GM12864 (cell line): ENCODE results near the gene XPNPEP2.

ENCODE experiments used
- DNase-seq: peaks from one replicate; pipeline ENCODE4 v3.0.0-alpha.2; 2011; ENCODE audit warnings: low read depth
- H3K4me3 ChIP-seq: 2 replicates; pipeline ENCODE4 v1.5.1; 2011; ENCODE audit warnings: mild to moderate bottlenecking, low read depth, low read length, control low read depth
- CTCF ChIP-seq: IDR thresholded peaks from 2 replicates; pipeline ENCODE4 v1.5.1; 2011; ENCODE audit warnings: low read depth, mild to moderate bottlenecking, moderate library complexity, low read length, control low read depth, inconsistent platforms; ENCODE audit errors: missing control alignments

The XPNPEP2 gene

GRCh38 chrX:129738466-129739308, at the start of gene XPNPEP2:
XPNPEP2 (plus strand) TSS chrX:129738979; CDS start chrX:129739214, 235 bp downstream.
- no peak for TF ChIP-seq CTCF
- H3K4me3 ChIP-seq, result no peak within 1 kb of the TSS

GRCh38 chrX:129689796-129690195, 49.0 kb upstream of the XPNPEP2 start:
- no peak for DNase-seq
- no peak for TF ChIP-seq CTCF
- no peak overlapping the region for H3K4me3 ChIP-seq

More at GRCh38 chrX:129738466-129739308, at the start of gene XPNPEP2:
- DNase-seq, result no peak

- no peak for TF ChIP-seq CTCF
- no peak for DNase-seq
- H3K4me3 ChIP-seq, result no peak overlapping the region
Measured at GRCh38 chrX:129690435-129690834, 48.3 kb upstream of the XPNPEP2 start.

- TF ChIP-seq CTCF, result no peak
Measured at GRCh38 chrX:129693354-129693753, 45.4 kb upstream of the XPNPEP2 start.

GRCh38 chrX:129694805-129695204, 44.0 kb upstream of the XPNPEP2 start:
- DNase-seq, result no peak
- no peak for TF ChIP-seq CTCF
- H3K4me3 ChIP-seq, result no peak overlapping the region

More at GRCh38 chrX:129693354-129693753, 45.4 kb upstream of the XPNPEP2 start:
- no peak overlapping the region for H3K4me3 ChIP-seq
- no peak for DNase-seq

GRCh38 chrX:129695535-129695934, 43.2 kb upstream of the XPNPEP2 start:
- H3K4me3 ChIP-seq, result no peak overlapping the region
- DNase-seq, result no peak
- no peak for TF ChIP-seq CTCF

- no peak for TF ChIP-seq CTCF
- H3K4me3 ChIP-seq, result no peak overlapping the region
- no peak for DNase-seq
Measured at GRCh38 chrX:129695937-129696336, 42.8 kb upstream of the XPNPEP2 start.
